Gastroesophageal sphincter (tissue), 3 donors: ENCODE results near the gene IFT122.

Experiments
- EP300 ChIP-seq: sonication (generic); formaldehyde crosslinking; IDR thresholded peaks from one replicate; pipeline ENCODE4 v1.6.1; 2017; ENCODE audit warnings: antibody characterized with exemption, mild to moderate bottlenecking
- POLR2A ChIP-seq, 2 donors: fragments of 450-650 bp; IDR thresholded peaks; one replicate each; pipeline ENCODE4 v1.6.1; 2017; ENCODE audit warnings: antibody characterized with exemption in 2 of 2, mild to moderate bottlenecking in 2 of 2, moderate library complexity in 1 of 2
- POLR2AphosphoS5 ChIP-seq: sonication (generic); formaldehyde crosslinking; IDR thresholded peaks from one replicate; pipeline ENCODE4 v1.6.1; 2017; ENCODE audit warnings: antibody characterized with exemption
- TF ChIP-seq, protein P1 (sequence below), 4 experiments: fragments of 200-600 bp in 2 of 4; fragments of 450-650 bp in 2 of 4; sonication (generic) in 1 of 4; IDR thresholded peaks; one replicate each; pipeline ENCODE4 v1.5.1; 2017 to 2019; ENCODE audit warnings: antibody characterized with exemption in 4 of 4, mild to moderate bottlenecking in 2 of 4, moderate library complexity in 2 of 4

DNA sequence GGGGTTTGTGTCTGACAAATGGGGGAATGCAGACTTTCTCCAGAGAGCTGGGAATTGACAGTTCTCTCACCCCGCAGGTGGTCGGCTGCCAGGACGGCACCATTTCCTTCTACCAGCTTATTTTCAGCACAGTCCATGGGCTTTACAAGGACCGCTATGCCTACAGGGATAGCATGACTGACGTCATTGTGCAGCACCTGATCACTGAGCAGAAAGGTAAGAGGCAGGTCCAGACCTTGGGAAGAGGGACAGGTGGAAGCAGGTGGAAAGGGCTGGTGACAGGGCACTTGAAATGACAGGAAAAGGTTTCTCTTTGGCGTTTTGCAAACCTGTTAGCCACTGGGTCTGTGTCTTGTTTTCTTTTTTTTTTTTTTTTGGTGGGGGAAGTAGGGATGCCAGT is 36.6 kb downstream of the IFT122 start:
- TF ChIP-seq, protein P1, sequence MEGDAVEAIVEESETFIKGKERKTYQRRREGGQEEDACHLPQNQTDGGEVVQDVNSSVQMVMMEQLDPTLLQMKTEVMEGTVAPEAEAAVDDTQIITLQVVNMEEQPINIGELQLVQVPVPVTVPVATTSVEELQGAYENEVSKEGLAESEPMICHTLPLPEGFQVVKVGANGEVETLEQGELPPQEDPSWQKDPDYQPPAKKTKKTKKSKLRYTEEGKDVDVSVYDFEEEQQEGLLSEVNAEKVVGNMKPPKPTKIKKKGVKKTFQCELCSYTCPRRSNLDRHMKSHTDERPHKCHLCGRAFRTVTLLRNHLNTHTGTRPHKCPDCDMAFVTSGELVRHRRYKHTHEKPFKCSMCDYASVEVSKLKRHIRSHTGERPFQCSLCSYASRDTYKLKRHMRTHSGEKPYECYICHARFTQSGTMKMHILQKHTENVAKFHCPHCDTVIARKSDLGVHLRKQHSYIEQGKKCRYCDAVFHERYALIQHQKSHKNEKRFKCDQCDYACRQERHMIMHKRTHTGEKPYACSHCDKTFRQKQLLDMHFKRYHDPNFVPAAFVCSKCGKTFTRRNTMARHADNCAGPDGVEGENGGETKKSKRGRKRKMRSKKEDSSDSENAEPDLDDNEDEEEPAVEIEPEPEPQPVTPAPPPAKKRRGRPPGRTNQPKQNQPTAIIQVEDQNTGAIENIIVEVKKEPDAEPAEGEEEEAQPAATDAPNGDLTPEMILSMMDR (IDR thresholded peaks at IDR 0.05) = no peak
- TF ChIP-seq EP300 (no peak), POLR2A (IDR thresholded peaks at IDR 0.05) (no peak), POLR2AphosphoS5 (no peak)
